GM19025 (cell line): ENCODE measurements around the gene NEURL1.

Source experiments
- ATAC-seq: cut with Tn5 transposase; IDR thresholded peaks from one replicate; pipeline ENCODE4 v1.9.1; 2021; ENCODE audit warnings: mild to moderate bottlenecking, low read depth, moderate library complexity; ENCODE audit not compliant: unreplicated experiment

NEURL1 gene

GRCh38 chr10:103557455-103557854 is 64.0 kb downstream of the NEURL1 start:
- no peak for ATAC-seq

- ATAC-seq, result no peak
Measured at GRCh38 chr10:103558911-103559310, 65.4 kb downstream of the NEURL1 start.

GRCh38 chr10:103559776-103560175 is 66.3 kb downstream of the NEURL1 start:
- no peak for ATAC-seq

GRCh38 chr10:103560886-103561285 is 67.4 kb downstream of the NEURL1 start:
- no peak for ATAC-seq

- ATAC-seq, result no peak
Measured at GRCh38 chr10:103562383-103562782, 68.9 kb downstream of the NEURL1 start.

- ATAC-seq, result no peak
Measured at GRCh38 chr10:103563231-103564115, 70.0 kb downstream of the NEURL1 start.

GRCh38 chr10:103564116-103564501 is 70.6 kb downstream of the NEURL1 start:
- ATAC-seq, result no peak

- no peak for ATAC-seq
Measured at GRCh38 chr10:103564776-103565520, 71.4 kb downstream of the NEURL1 start.

GRCh38 chr10:103566536-103566935 is 73.0 kb downstream of the NEURL1 start:
- ATAC-seq, result no peak

- no peak for ATAC-seq
Measured at GRCh38 chr10:103568505-103568904, 75.0 kb downstream of the NEURL1 start.

- no peak for ATAC-seq
Measured at GRCh38 chr10:103569896-103570295, 76.4 kb downstream of the NEURL1 start.

GRCh38 chr10:103570844-103571655 is 77.5 kb downstream of the NEURL1 start:
- no peak for ATAC-seq

GRCh38 chr10:103571656-103571975 is 78.1 kb downstream of the NEURL1 start:
- no peak for ATAC-seq

- no peak for ATAC-seq
Measured at GRCh38 chr10:103572347-103573204, 79.1 kb downstream of the NEURL1 start.

GRCh38 chr10:103573205-103573487 is 79.6 kb downstream of the NEURL1 start:
- ATAC-seq, result no peak

GRCh38 chr10:103574097-103575061 is 80.9 kb downstream of the NEURL1 start:
- ATAC-seq, result no peak

- no peak for ATAC-seq
Measured at GRCh38 chr10:103575416-103576075, 82.0 kb downstream of the NEURL1 start.

GRCh38 chr10:103576076-103576471 is 82.6 kb downstream of the NEURL1 start:
- no peak for ATAC-seq

- ATAC-seq, result no peak
Measured at GRCh38 chr10:103576862-103577261, 83.4 kb downstream of the NEURL1 start.
